ENCODE results near the gene WSCD1.

Gene WSCD1

DNA sequence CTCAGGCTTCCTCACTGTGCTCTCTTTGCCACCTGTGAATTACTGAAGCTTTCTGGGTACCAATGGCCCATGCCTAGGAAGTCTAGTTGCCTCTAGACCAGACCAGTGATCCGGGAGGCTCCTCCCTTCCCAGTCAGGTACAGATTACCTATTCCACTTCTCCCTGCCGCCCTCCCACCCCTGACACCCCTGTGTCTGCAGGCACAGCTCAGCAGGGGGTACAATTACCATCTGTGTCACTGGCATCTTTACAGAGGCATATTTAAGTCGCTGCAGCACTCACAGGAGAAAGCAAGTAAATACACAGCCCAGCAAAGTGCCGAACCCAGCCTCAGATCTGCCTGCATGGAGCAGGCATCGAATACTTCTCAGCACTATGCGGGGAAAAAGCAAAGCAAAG, 5.3 kb upstream of the WSCD1 start:
- Histone ChIP-seq H3K36me3 (ENCODE audit: control insufficient read depth, insufficient read depth, low read length) (no peaks in the 10 kb centered on the region), H3K4me3 (ENCODE audit: low read depth, low read length) (no peak overlapping the region), H3K27me3 (ENCODE audit: control insufficient read depth, insufficient read depth, low read length) (peaks cover 20% of the 10 kb centered on the region), H3K9me3 (ENCODE audit: control insufficient read depth, insufficient read depth, low read length) (no peaks in the 10 kb centered on the region), H3K9ac (ENCODE audit: low read depth, low read length) (no peak overlapping the region), H3K4me1 (ENCODE audit: control insufficient read depth, insufficient read depth, low read length) (peaks cover 3% of the 10 kb centered on the region)

DNA sequence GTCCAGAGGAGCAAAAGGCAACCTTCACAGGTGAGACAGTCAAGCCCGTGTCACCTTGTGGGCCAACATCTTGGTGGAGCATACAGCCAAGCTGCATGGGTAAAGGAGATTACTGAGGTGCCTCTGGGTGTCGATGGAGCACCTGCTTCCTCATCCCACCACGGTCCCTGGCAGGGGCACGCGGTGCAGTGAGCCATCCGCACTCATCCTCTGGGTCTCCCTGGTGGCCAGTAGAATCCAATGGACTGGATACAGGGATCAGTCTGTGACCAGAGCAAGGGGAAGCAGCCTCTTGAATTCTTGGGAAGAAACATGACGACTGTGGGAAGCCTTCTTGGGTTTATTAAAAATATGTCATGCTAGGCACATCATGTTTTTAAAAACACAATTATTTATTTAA, 4.8 kb upstream of the WSCD1 start:
- peaks cover 3% of the 10 kb centered on the region for H3K4me1 ChIP-seq (ENCODE audit: control insufficient read depth, insufficient read depth, low read length)
- no peaks in the 10 kb centered on the region for H3K36me3 ChIP-seq (ENCODE audit: control insufficient read depth, insufficient read depth, low read length)
- H3K27me3 ChIP-seq (ENCODE audit: control insufficient read depth, insufficient read depth, low read length) = peaks cover 21% of the 10 kb centered on the region
- no peak overlapping the region for H3K4me3 ChIP-seq (ENCODE audit: low read depth, low read length)
- H3K9me3 ChIP-seq (ENCODE audit: control insufficient read depth, insufficient read depth, low read length) = no peaks in the 10 kb centered on the region
- no peak overlapping the region for H3K9ac ChIP-seq (ENCODE audit: low read depth, low read length)

- Histone ChIP-seq H3K4me1 (ENCODE audit: control insufficient read depth, insufficient read depth, low read length) (peaks cover 4% of the 10 kb centered on the region), H3K36me3 (ENCODE audit: control insufficient read depth, insufficient read depth, low read length) (no peaks in the 10 kb centered on the region), H3K4me3 (ENCODE audit: low read depth, low read length) (no peak overlapping the region), H3K9me3 (ENCODE audit: control insufficient read depth, insufficient read depth, low read length) (no peaks in the 10 kb centered on the region), H3K27me3 (ENCODE audit: control insufficient read depth, insufficient read depth, low read length) (peaks cover 25% of the 10 kb centered on the region), H3K9ac (ENCODE audit: low read depth, low read length) (no peak overlapping the region)
These were observed 3.8 kb upstream of the WSCD1 start for GRCh38 chr17:6066183-6066948.

DNA sequence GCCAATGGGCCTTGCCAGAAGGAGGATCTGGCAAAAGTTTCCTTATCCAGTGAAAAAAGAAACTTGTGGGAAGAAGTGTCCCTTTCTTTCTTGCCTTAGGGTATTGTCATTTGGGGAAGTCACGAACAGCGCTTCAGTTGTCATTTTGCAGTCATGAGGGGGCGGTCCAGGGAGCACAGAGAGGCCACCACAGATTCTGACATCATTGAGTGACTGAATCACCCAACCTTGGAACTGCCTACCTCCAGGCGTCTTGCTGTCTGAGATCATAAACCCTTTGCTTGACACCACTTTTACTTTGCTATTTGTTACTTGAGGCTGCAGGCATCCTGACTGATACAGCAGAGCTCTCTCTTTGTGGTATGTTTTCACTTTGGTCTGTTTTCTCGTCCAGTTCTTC, 3.1 kb upstream of the WSCD1 start:
- Histone ChIP-seq H3K27me3 (ENCODE audit: control insufficient read depth, insufficient read depth, low read length) (peaks cover 27% of the 10 kb centered on the region), H3K4me1 (ENCODE audit: control insufficient read depth, insufficient read depth, low read length) (peaks cover 6% of the 10 kb centered on the region), H3K4me3 (ENCODE audit: low read depth, low read length) (no peak overlapping the region), H3K36me3 (ENCODE audit: control insufficient read depth, insufficient read depth, low read length) (no peaks in the 10 kb centered on the region), H3K9ac (ENCODE audit: low read depth, low read length) (no peak overlapping the region), H3K9me3 (ENCODE audit: control insufficient read depth, insufficient read depth, low read length) (no peaks in the 10 kb centered on the region)

- Histone ChIP-seq H3K4me3 (ENCODE audit: low read depth, low read length) (peak overlapping the region; percentile 75), H3K36me3 (ENCODE audit: control insufficient read depth, insufficient read depth, low read length) (no peaks in the 10 kb centered on the region), H3K9me3 (ENCODE audit: control insufficient read depth, insufficient read depth, low read length) (no peaks in the 10 kb centered on the region), H3K27me3 (ENCODE audit: control insufficient read depth, insufficient read depth, low read length) (peaks cover 27% of the 10 kb centered on the region), H3K4me1 (ENCODE audit: control insufficient read depth, insufficient read depth, low read length) (peaks cover 6% of the 10 kb centered on the region), H3K9ac (ENCODE audit: low read depth, low read length) (no peak overlapping the region)
These were observed 292 bp downstream of the WSCD1 start for GRCh38 chr17:6070430-6070912.

- Histone ChIP-seq H3K4me1 (ENCODE audit: control insufficient read depth, insufficient read depth, low read length) (peaks cover 6% of the 10 kb centered on the region), H3K36me3 (ENCODE audit: control insufficient read depth, insufficient read depth, low read length) (no peaks in the 10 kb centered on the region), H3K27me3 (ENCODE audit: control insufficient read depth, insufficient read depth, low read length) (peaks cover 27% of the 10 kb centered on the region), H3K9ac (ENCODE audit: low read depth, low read length) (peak overlapping the region; percentile 4), H3K9me3 (ENCODE audit: control insufficient read depth, insufficient read depth, low read length) (no peaks in the 10 kb centered on the region), H3K4me3 (ENCODE audit: low read depth, low read length) (peak overlapping the region; percentile 75)
These were observed 833 bp downstream of the WSCD1 start for GRCh38 chr17:6070913-6071511.

GRCh38 chr17:6071528-6072065, 1.4 kb downstream of the WSCD1 start:
- no peaks in the 10 kb centered on the region for H3K9me3 ChIP-seq (ENCODE audit: control insufficient read depth, insufficient read depth, low read length)
- H3K27me3 ChIP-seq (ENCODE audit: control insufficient read depth, insufficient read depth, low read length) = peaks cover 27% of the 10 kb centered on the region
- no peaks in the 10 kb centered on the region for H3K36me3 ChIP-seq (ENCODE audit: control insufficient read depth, insufficient read depth, low read length)
- peaks cover 6% of the 10 kb centered on the region for H3K4me1 ChIP-seq (ENCODE audit: control insufficient read depth, insufficient read depth, low read length)
- H3K9ac ChIP-seq (ENCODE audit: low read depth, low read length) = no peak overlapping the region
- H3K4me3 ChIP-seq (ENCODE audit: low read depth, low read length) = peak overlapping the region; percentile 75

- no peak overlapping the region for H3K9ac ChIP-seq (ENCODE audit: low read depth, low read length)
- H3K36me3 ChIP-seq (ENCODE audit: control insufficient read depth, insufficient read depth, low read length) = no peaks in the 10 kb centered on the region
- H3K4me3 ChIP-seq (ENCODE audit: low read depth, low read length) = no peak overlapping the region
- H3K9me3 ChIP-seq (ENCODE audit: control insufficient read depth, insufficient read depth, low read length) = no peaks in the 10 kb centered on the region
- H3K27me3 ChIP-seq (ENCODE audit: control insufficient read depth, insufficient read depth, low read length) = peaks cover 27% of the 10 kb centered on the region
- H3K4me1 ChIP-seq (ENCODE audit: control insufficient read depth, insufficient read depth, low read length) = peaks cover 6% of the 10 kb centered on the region
These were observed 2.0 kb downstream of the WSCD1 start for GRCh38 chr17:6072157-6072556.

DNA sequence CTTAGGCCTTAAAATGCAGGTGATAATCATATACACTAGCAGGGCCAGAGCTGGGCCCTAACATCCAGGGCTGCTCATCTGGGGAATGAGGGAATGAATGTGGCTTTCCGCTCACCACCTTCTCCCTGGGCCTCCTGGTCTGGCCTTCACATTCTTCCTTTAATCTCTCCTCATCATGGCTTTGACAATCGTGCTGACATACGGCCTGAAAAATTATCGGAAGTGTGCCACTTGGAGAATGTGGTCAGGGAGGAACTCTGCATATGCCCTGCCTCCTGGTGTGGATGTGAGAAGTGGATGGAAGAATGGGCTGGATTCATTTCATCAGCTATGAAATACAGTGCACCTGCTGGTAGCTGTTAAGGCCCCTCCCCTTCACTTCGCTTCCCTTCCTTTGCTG, 2.4 kb downstream of the WSCD1 start:
- Histone ChIP-seq H3K4me3 (ENCODE audit: low read depth, low read length) (no peak overlapping the region), H3K27me3 (ENCODE audit: control insufficient read depth, insufficient read depth, low read length) (peaks cover 27% of the 10 kb centered on the region), H3K4me1 (ENCODE audit: control insufficient read depth, insufficient read depth, low read length) (peaks cover 6% of the 10 kb centered on the region)

DNA sequence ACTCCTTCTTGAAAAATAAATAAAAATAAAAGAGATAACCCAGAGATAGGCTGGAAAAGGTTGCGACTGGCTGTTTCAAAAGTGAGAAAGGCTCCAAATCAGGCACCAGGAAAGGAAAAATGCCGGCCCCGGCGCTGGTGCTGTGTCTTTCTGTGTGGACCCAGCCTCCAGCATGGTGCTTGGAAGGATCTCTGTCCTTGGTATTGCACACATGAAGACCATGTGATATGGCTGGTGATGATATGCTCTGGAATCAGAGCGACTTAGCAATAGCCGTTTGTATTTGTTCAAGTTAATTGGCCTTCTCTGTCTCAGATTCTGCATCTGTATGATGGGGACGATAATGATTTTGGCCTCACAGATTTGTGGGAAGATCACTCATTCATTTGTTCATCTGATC, 3.4 kb downstream of the WSCD1 start:
- H3K9ac ChIP-seq (ENCODE audit: low read depth, low read length) = no peak overlapping the region
- H3K4me1 ChIP-seq (ENCODE audit: control insufficient read depth, insufficient read depth, low read length) = peaks cover 6% of the 10 kb centered on the region
- H3K27me3 ChIP-seq (ENCODE audit: control insufficient read depth, insufficient read depth, low read length) = peaks cover 17% of the 10 kb centered on the region
- H3K9me3 ChIP-seq (ENCODE audit: control insufficient read depth, insufficient read depth, low read length) = no peaks in the 10 kb centered on the region
- H3K4me3 ChIP-seq (ENCODE audit: low read depth, low read length) = no peak overlapping the region
- peaks cover 5% of the 10 kb centered on the region for H3K36me3 ChIP-seq (ENCODE audit: control insufficient read depth, insufficient read depth, low read length)

More for the DNA sequence above, 2.4 kb downstream of the WSCD1 start:
- H3K9me3 ChIP-seq (ENCODE audit: control insufficient read depth, insufficient read depth, low read length) = no peaks in the 10 kb centered on the region
- no peak overlapping the region for H3K9ac ChIP-seq (ENCODE audit: low read depth, low read length)
- H3K36me3 ChIP-seq (ENCODE audit: control insufficient read depth, insufficient read depth, low read length) = no peaks in the 10 kb centered on the region

GRCh38 chr17:6075050-6075449, 4.9 kb downstream of the WSCD1 start:
- H3K9me3 ChIP-seq (ENCODE audit: control insufficient read depth, insufficient read depth, low read length) = no peaks in the 10 kb centered on the region
- H3K9ac ChIP-seq (ENCODE audit: low read depth, low read length) = no peak overlapping the region
- H3K4me3 ChIP-seq (ENCODE audit: low read depth, low read length) = no peak overlapping the region
- peaks cover 5% of the 10 kb centered on the region for H3K36me3 ChIP-seq (ENCODE audit: control insufficient read depth, insufficient read depth, low read length)
- peaks cover 7% of the 10 kb centered on the region for H3K27me3 ChIP-seq (ENCODE audit: control insufficient read depth, insufficient read depth, low read length)
- H3K4me1 ChIP-seq (ENCODE audit: control insufficient read depth, insufficient read depth, low read length) = peaks cover 4% of the 10 kb centered on the region

GRCh38 chr17:6075845-6076244, 5.7 kb downstream of the WSCD1 start:
- no peak overlapping the region for H3K9ac ChIP-seq (ENCODE audit: low read depth, low read length)
- peaks cover 7% of the 10 kb centered on the region for H3K27me3 ChIP-seq (ENCODE audit: control insufficient read depth, insufficient read depth, low read length)
- H3K4me1 ChIP-seq (ENCODE audit: control insufficient read depth, insufficient read depth, low read length) = peaks cover 4% of the 10 kb centered on the region
- H3K9me3 ChIP-seq (ENCODE audit: control insufficient read depth, insufficient read depth, low read length) = no peaks in the 10 kb centered on the region
- peaks cover 5% of the 10 kb centered on the region for H3K36me3 ChIP-seq (ENCODE audit: control insufficient read depth, insufficient read depth, low read length)
- H3K4me3 ChIP-seq (ENCODE audit: low read depth, low read length) = no peak overlapping the region
